HG02943 (cell line): ENCODE measurements around the gene TUBGCP3.

ENCODE experiments used
- ATAC-seq: cut with Tn5 transposase; IDR thresholded peaks from one replicate; pipeline ENCODE4 v1.9.1; 2021; ENCODE audit warnings: mild to moderate bottlenecking, low read depth, moderate library complexity; ENCODE audit not compliant: unreplicated experiment

Gene TUBGCP3

GRCh38 chr13:112532837-112533745, 54.9 kb downstream of the TUBGCP3 start:
- ATAC-seq: no peak

- ATAC-seq: no peak
Measured at GRCh38 chr13:112531263-112531794, 56.6 kb downstream of the TUBGCP3 start.

GRCh38 chr13:112530861-112531260, 57.1 kb downstream of the TUBGCP3 start:
- ATAC-seq: no peak

GRCh38 chr13:112529216-112529615, 58.7 kb downstream of the TUBGCP3 start:
- no peak for ATAC-seq

GRCh38 chr13:112526146-112526853, 61.7 kb downstream of the TUBGCP3 start:
- ATAC-seq: no peak

GRCh38 chr13:112525356-112525945, 62.5 kb downstream of the TUBGCP3 start:
- no peak for ATAC-seq

GRCh38 chr13:112522578-112522977, 65.4 kb downstream of the TUBGCP3 start:
- no peak for ATAC-seq

GRCh38 chr13:112521073-112521685, 66.8 kb downstream of the TUBGCP3 start:
- ATAC-seq: no peak

GRCh38 chr13:112519517-112520060, 68.4 kb downstream of the TUBGCP3 start:
- ATAC-seq: no peak

GRCh38 chr13:112516218-112516617, 71.7 kb downstream of the TUBGCP3 start:
- no peak for ATAC-seq

- ATAC-seq: no peak
Measured at GRCh38 chr13:112513761-112514160, 74.2 kb downstream of the TUBGCP3 start.

GRCh38 chr13:112510987-112511685, 76.8 kb downstream of the TUBGCP3 start:
- ATAC-seq: no peak

- ATAC-seq: no peak
Measured at GRCh38 chr13:112510002-112510780, 77.8 kb downstream of the TUBGCP3 start.

- ATAC-seq: no peak
Measured at GRCh38 chr13:112509190-112509589, 78.8 kb downstream of the TUBGCP3 start.

- no peak for ATAC-seq
Measured at GRCh38 chr13:112506046-112506445, 81.9 kb downstream of the TUBGCP3 start.

GRCh38 chr13:112496166-112496565, 91.8 kb downstream of the TUBGCP3 start:
- ATAC-seq: no peak

- no peak for ATAC-seq
Measured at GRCh38 chr13:112495465-112495864, 92.5 kb downstream of the TUBGCP3 start.

- ATAC-seq: no peak
Measured at GRCh38 chr13:112489199-112489598, 98.8 kb downstream of the TUBGCP3 start.
